ENCODE measurements around the gene AP3B1. TPM values are rescaled to one million over a fixed set of nuclear protein-coding genes. Genes with fewer than 3 reads are reported as not detected.

AP3B1 gene
- total RNA-seq, 4 donors from 2014 or later, result 52.6 to 74.3 (median 58.9) TPM

GRCh38 chr5:78025540-78025939 is 269.0 kb downstream of the AP3B1 start:
- no peak for TF ChIP-seq POLR2A (IDR thresholded peaks at IDR 0.05)
- Histone ChIP-seq H3K27me3 (no peaks in the 10 kb centered on the region), H3K36me3 (no peaks in the 10 kb centered on the region), H3K27ac (no peak overlapping the region), H3K4me1 (no peaks in the 10 kb centered on the region), H3K4me3 (no peak overlapping the region), H3K9me3 (no peaks in the 10 kb centered on the region)
- no peak for DNase-seq

- H3K9me3 ChIP-seq, result no peaks in the 10 kb centered on the region
- no peaks in the 10 kb centered on the region for H3K4me1 ChIP-seq
- no peaks in the 10 kb centered on the region for H3K27me3 ChIP-seq
- no peak overlapping the region for H3K4me3 ChIP-seq
- no peaks in the 10 kb centered on the region for H3K36me3 ChIP-seq
- no peak overlapping the region for H3K27ac ChIP-seq
- TF ChIP-seq POLR2A (IDR thresholded peaks at IDR 0.05), result no peak
- no peak for TF ChIP-seq CTCF (IDR thresholded peaks at IDR 0.05)
- no peak for DNase-seq
Observed at GRCh38 chr5:78019744-78020143, 274.8 kb downstream of the AP3B1 start.

GRCh38 chr5:78016863-78017529 is 277.5 kb downstream of the AP3B1 start:
- H3K27me3 ChIP-seq, result no peaks in the 10 kb centered on the region
- TF ChIP-seq CTCF (IDR thresholded peaks at IDR 0.05), result no peak
- no peak for TF ChIP-seq POLR2A (IDR thresholded peaks at IDR 0.05)
- no peaks in the 10 kb centered on the region for H3K9me3 ChIP-seq
- no peak for DNase-seq
- H3K4me1 ChIP-seq, result no peaks in the 10 kb centered on the region
- H3K27ac ChIP-seq, result no peak overlapping the region
- no peaks in the 10 kb centered on the region for H3K36me3 ChIP-seq
- no peak overlapping the region for H3K4me3 ChIP-seq

- no peak overlapping the region for H3K27ac ChIP-seq
- H3K9me3 ChIP-seq, result no peaks in the 10 kb centered on the region
- no peaks in the 10 kb centered on the region for H3K36me3 ChIP-seq
- no peaks in the 10 kb centered on the region for H3K4me1 ChIP-seq
- no peak for DNase-seq
- TF ChIP-seq CTCF (IDR thresholded peaks at IDR 0.05) (no peak), POLR2A (IDR thresholded peaks at IDR 0.05) (no peak)
- H3K27me3 ChIP-seq, result no peaks in the 10 kb centered on the region
- no peak overlapping the region for H3K4me3 ChIP-seq
Observed at GRCh38 chr5:78009937-78010527, 284.5 kb downstream of the AP3B1 start.

DNA sequence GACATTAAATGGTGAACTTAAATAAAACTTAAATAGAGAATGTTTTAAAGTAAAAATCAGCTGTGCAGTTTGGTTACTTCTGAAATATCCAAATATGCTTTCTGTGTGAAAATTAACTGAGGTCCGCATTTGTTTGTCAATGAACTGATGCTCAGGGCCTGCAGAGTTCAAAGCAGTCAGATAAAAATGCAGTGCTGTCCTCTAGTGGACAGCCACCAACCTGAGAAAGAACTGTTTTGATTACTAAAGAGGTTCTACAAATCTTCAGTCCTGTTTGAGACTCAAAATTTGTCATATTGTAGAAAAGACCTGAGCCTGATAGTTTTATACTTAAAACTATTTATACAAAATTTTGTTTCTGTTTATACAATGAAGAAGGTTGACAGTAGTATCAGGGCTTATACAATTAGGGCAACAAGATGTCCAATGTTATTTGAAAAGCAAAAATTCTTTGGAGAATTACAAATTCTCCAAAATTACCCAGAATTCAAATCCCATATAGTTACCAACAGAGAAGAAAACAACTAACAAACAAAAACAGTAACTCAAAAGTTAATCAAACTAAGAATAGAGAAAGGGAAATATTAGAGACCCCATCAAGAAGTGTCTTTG is 286.0 kb downstream of the AP3B1 start:
- no peaks in the 10 kb centered on the region for H3K36me3 ChIP-seq

More for the DNA sequence above, 286.0 kb downstream of the AP3B1 start:
- H3K27ac ChIP-seq, result no peak overlapping the region
- peak in 4 of 6 experiments; percentile 46 to 68 (median 66) for TF ChIP-seq CTCF (IDR thresholded peaks at IDR 0.05)
- no peak for TF ChIP-seq POLR2A (IDR thresholded peaks at IDR 0.05)
- H3K4me1 ChIP-seq, result no peaks in the 10 kb centered on the region
- H3K4me3 ChIP-seq, result no peak overlapping the region
- H3K27me3 ChIP-seq, result no peaks in the 10 kb centered on the region
- H3K9me3 ChIP-seq, result no peaks in the 10 kb centered on the region
- DNase-seq, result no peak

Data from Peyer's patch (tissue), 4 donors.